ENCODE results near the gene TNXB.
"Not testable (repeated sequence)": the region's sequence is repeated elsewhere in the genome, so short reads cannot be mapped to it uniquely, and the experiment has no call there.

Gene TNXB

GRCh38 chr6:32110632-32111031 is 1.5 kb upstream of the TNXB start:
- no peak for TF ChIP-seq CTCF (IDR thresholded peaks at IDR 0.05; ENCODE audit: low read depth, low read length)
- no peak overlapping the region for H3K4me3 ChIP-seq (ENCODE audit: low read depth, low read length)

- no peak for TF ChIP-seq CTCF (IDR thresholded peaks at IDR 0.05; ENCODE audit: low read depth, low read length)
Measured at GRCh38 chr6:32109765-32110160, 625 bp upstream of the TNXB start.

GRCh38 chr6:32108727-32109113 is 418 bp downstream of the TNXB start:
- no peak overlapping the region for H3K4me3 ChIP-seq (ENCODE audit: low read depth, low read length)
- no peak for TF ChIP-seq CTCF (IDR thresholded peaks at IDR 0.05; ENCODE audit: low read depth, low read length)

More at GRCh38 chr6:32109765-32110160, 625 bp upstream of the TNXB start:
- no peak overlapping the region for H3K4me3 ChIP-seq (ENCODE audit: low read depth, low read length)

GRCh38 chr6:32108094-32108627 is 977 bp downstream of the TNXB start:
- TF ChIP-seq CTCF (IDR thresholded peaks at IDR 0.05; ENCODE audit: low read depth, low read length) = no peak
- no peak overlapping the region for H3K4me3 ChIP-seq (ENCODE audit: low read depth, low read length)

GRCh38 chr6:32107406-32107805 is 1.7 kb downstream of the TNXB start:
- no peak overlapping the region for H3K4me3 ChIP-seq (ENCODE audit: low read depth, low read length)
- no peak for TF ChIP-seq CTCF (IDR thresholded peaks at IDR 0.05; ENCODE audit: low read depth, low read length)

- no peak overlapping the region for H3K4me3 ChIP-seq (ENCODE audit: low read depth, low read length)
Measured at GRCh38 chr6:32105433-32105832, 3.7 kb downstream of the TNXB start.

GRCh38 chr6:32102255-32102654 is 6.9 kb downstream of the TNXB start:
- H3K4me3 ChIP-seq (ENCODE audit: low read depth, low read length) = no peak overlapping the region
- TF ChIP-seq CTCF (IDR thresholded peaks at IDR 0.05; ENCODE audit: low read depth, low read length) = no peak

More at GRCh38 chr6:32105433-32105832, 3.7 kb downstream of the TNXB start:
- TF ChIP-seq CTCF (IDR thresholded peaks at IDR 0.05; ENCODE audit: low read depth, low read length) = no peak

GRCh38 chr6:32100251-32100650 is 8.9 kb downstream of the TNXB start:
- H3K4me3 ChIP-seq (ENCODE audit: low read depth, low read length) = not testable (repeated sequence)

All from WI38 (cell line).